NCI-H146 treated with DMSO at 0.1 percent for 48 hours (cell line): ENCODE measurements around the gene EIF4E.
"Not testable (repeated sequence)": the region's sequence is repeated elsewhere in the genome, so short reads cannot be mapped to it uniquely, and the experiment has no call there.

Experiments
- DNase-seq: peaks from one replicate; lab custom pipeline; 2025; ENCODE audit not compliant: unreplicated experiment; lab: John Stamatoyannopoulos, UW

The EIF4E gene

GRCh38 chr4:98934851-98935250 is 5.9 kb upstream of the EIF4E start:
- DNase-seq, result not testable (repeated sequence)

- DNase-seq, result no peak
Measured at GRCh38 chr4:98932539-98932938, 3.6 kb upstream of the EIF4E start.

- no peak for DNase-seq
Measured at GRCh38 chr4:98930311-98930865, 1.5 kb upstream of the EIF4E start.

- DNase-seq, result no peak
Measured at GRCh38 chr4:98929341-98930267, 671 bp upstream of the EIF4E start.

- peak; percentile 10 for DNase-seq
Measured at GRCh38 chr4:98928131-98928504, 815 bp downstream of the EIF4E start.

GRCh38 chr4:98926257-98926656 is 2.7 kb downstream of the EIF4E start:
- DNase-seq, result not testable (repeated sequence)

GRCh38 chr4:98921292-98921691 is 7.6 kb downstream of the EIF4E start:
- DNase-seq, result no peak

- no peak for DNase-seq
Measured at GRCh38 chr4:98919996-98920395, 8.9 kb downstream of the EIF4E start.

- not testable (repeated sequence) for DNase-seq
Measured at GRCh38 chr4:98910728-98911127, 18.2 kb downstream of the EIF4E start.

- no peak for DNase-seq
Measured at GRCh38 chr4:98909646-98910401, 19.1 kb downstream of the EIF4E start.

- DNase-seq, result no peak
Measured at GRCh38 chr4:98908703-98909262, 20.1 kb downstream of the EIF4E start.

- no peak for DNase-seq
Measured at GRCh38 chr4:98908182-98908581, 20.8 kb downstream of the EIF4E start.

- no peak for DNase-seq
Measured at GRCh38 chr4:98905839-98906238, 23.1 kb downstream of the EIF4E start.

GRCh38 chr4:98905297-98905696 is 23.6 kb downstream of the EIF4E start:
- DNase-seq, result no peak

GRCh38 chr4:98903963-98904362 is 25.0 kb downstream of the EIF4E start:
- no peak for DNase-seq

GRCh38 chr4:98903561-98903960 is 25.4 kb downstream of the EIF4E start:
- no peak for DNase-seq

GRCh38 chr4:98899277-98899676 is 29.7 kb downstream of the EIF4E start:
- no peak for DNase-seq

GRCh38 chr4:98891478-98892337 is 37.2 kb downstream of the EIF4E start:
- no peak for DNase-seq

GRCh38 chr4:98890702-98891455 is 38.1 kb downstream of the EIF4E start:
- DNase-seq, result no peak

- no peak for DNase-seq
Measured at GRCh38 chr4:98887145-98887544, 41.8 kb downstream of the EIF4E start.
